Ecto neural progenitor cell (in vitro differentiated cells): ENCODE measurements around the gene SIRPD.
A peak's percentile ranks its signal among the peaks of the same experiment; 100 is the strongest.
"Not testable (repeated sequence)": the region's sequence is repeated elsewhere in the genome, so short reads cannot be mapped to it uniquely, and the experiment has no call there.

ENCODE experiments used
- DNase-seq: peaks from one replicate; pipeline ENCODE4 v3.0.0-alpha.2; 2018; ENCODE audit warnings: low spot score

The SIRPD gene

GRCh38 chr20:1537731-1538058, 19.8 kb downstream of the SIRPD start:
- DNase-seq: no peak

DNA sequence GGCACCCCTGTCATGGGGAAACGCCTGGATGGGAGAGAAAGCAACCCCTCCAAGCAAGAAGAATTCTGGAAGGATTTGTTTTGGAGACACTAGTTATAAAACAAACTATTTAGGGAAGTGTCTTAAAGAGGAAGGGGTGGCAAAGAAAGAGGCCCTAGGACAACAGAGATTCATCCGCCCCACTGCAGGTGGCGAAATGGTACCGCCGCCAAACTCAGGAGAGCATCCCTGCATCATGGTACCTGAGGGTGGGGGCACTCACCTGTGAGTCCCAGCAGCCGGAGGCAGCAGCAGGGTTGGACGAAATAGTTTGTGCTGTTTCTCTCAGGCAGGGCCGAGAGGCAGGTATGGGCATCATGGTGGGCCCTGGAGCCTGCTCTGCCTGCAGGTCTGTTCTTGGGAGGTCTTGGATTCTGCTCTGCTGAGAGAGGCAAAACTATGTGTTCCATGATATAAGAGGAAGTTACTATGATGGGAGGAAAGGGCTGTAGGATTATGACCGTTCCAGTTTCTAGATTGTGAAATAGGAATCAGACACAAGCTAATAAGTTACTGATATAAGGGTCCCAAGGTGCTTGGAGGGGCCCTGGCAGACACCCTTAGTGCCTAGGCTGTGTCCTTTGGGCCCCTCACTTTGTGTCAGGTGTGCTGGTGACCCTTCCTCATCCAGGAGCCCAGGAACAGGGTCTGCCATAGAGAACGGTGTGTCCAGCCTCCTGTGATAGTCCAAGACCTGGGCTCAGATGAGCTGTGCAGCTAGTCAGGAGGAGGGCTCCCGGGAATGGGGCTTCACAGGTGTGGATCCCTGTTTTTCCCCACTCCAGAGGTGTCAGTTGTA, 20.4 kb downstream of the SIRPD start:
- DNase-seq: no peak

DNA sequence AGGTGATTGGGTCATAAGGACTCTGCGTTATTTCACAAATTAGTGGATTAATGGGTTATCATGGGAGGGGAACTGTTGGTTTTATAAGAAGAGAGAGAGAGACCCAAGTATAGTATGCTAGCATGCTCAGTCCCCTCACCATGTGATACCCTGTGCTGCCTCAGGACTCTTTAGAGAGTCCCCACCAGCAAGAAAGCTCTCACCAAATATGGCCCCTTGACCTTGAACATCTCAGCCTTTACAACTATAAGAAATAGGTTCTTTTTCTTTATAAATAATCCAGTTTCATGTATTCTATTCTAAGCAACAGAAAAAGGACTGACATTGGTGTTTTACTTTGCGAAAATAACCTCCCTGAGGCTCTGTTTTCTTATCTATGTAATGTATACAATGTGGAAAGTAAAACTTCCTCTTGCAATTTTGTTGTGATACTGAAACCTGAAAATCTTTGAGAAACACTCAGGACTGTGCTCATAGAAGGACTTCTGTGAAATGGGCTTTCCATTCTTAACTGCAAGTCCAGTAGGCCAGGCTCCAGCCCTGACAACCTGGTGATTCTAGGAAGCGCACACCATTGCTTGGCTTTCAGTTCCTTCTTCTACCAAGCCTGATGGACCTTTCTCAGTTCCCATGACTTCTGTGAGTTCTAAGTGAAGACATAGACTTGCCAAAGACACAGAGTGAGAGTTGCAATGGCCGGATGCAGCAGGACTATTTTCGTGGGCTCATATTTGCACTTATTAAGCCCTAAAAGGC, 21.9 kb downstream of the SIRPD start:
- DNase-seq: no peak

- no peak for DNase-seq
These were observed 23.0 kb downstream of the SIRPD start for GRCh38 chr20:1534526-1534925.

DNA sequence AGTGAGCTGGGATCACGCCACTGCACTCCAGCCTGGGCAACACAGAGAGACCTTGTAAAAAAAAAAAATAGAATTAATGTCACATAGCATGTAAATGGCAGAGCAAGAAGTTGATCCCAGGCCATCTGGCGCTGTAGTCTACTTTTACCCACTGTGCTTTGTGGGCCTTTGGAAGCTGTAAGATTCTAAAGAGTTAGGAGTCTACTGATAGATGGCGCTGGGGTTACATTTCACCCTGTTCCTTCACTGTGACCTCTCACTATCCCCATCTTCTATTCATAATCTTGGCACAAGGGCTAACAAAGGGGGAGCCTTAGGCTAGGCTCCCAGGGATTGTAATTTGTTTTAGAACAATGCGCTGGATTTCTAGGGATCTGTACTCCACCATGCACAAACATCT, 24.4 kb downstream of the SIRPD start:
- DNase-seq: no peak

GRCh38 chr20:1528811-1529210, 28.7 kb downstream of the SIRPD start:
- no peak for DNase-seq

DNA sequence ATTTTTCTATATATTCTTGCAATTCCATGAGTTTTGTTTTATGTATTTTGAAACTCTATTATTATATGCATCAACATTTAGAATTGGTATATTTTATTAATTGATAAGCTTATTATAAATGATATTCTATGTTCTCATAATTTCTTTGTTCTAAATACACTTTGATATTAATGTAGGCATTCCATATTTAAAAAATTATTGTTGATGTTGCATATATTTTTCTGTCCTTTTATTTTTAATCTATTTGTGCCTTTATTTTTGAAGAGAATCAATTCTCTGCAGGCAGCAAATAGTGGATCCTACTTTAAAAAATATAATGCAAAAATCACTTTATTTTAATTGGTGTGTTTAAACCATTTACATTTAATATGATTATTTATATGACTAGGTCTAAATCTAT, 29.6 kb downstream of the SIRPD start:
- DNase-seq: no peak

GRCh38 chr20:1526896-1527295, 30.6 kb downstream of the SIRPD start:
- no peak for DNase-seq

GRCh38 chr20:1526310-1526709, 31.2 kb downstream of the SIRPD start:
- DNase-seq: no peak

GRCh38 chr20:1524004-1524403, 33.5 kb downstream of the SIRPD start:
- no peak for DNase-seq

DNA sequence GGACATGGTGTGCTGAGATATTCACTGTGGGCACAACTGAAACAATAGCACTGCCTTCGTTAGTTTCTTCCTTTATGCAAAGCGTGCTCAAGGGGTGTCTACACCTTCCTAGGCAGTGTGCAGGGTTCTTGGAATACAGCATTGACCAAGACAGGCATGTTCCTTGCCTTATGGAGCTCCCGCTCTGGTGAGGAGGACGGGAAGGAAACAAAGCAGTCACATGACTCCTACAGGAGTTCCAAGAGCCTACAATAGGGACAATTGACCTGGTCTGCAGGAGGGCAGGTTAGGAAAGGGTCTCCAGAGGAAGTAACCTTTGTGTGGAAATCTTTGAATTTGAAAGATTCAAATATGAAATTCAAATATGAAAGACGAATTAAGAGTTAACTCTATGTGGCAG, 40.5 kb downstream of the SIRPD start:
- no peak for DNase-seq

DNA sequence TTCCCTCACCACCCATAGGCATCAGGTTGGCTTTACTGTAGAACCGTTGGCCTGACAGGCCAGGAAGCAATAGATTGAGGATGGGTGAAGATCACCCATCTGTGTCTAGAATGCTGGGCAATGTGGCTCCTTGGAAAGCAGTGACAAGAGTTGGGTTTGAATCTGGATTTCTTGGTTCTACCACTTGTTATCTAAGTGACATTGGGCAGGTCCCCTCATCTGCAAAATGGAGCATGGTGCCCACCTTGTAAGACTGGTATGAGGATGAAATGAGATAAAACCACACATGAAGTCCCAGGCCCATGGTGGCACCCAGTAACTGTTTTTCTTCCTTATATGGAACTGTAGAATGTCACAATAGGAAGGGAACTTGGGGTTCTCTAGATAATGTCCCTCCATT, 43.7 kb downstream of the SIRPD start:
- no peak for DNase-seq

DNA sequence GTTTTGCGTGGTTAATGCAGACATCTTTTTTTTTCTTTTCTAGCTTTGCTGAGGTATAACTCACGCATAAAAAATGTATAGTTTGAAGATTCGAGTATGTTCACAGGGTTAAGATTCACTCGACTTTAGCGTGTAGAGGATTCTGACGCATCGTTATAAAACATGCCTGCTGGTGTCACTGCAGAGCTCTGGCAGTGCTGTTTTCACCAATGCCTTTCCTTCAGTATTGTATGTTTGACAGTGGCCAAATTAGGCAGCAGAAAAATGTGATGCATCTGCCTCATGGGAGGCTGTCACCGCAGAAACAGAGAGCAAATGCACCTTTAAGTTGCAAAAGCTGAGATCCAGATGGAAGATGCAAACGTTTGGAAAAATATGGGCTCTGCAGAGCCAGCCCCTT, 48.3 kb downstream of the SIRPD start:
- no peak for DNase-seq

GRCh38 chr20:1508574-1508973, 48.9 kb downstream of the SIRPD start:
- no peak for DNase-seq

DNA sequence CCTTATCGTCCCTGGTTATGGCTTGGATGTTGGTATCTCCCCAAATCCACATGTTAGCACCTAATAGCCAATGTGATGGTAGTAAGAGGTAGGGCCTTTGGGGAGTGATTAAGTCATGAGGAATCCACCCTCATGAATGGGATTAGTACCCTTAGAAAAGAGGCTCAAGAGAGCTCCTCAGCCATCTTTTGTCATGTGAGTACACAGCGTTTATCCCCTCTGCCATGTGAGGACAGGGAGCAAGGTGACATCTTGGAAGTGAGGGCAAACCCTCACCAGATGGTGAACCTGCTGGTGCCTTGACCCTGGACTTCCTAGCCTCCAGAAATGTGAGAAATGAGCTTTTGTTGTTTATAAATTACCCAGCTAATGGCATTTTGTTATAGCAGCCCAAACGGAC, 50.2 kb downstream of the SIRPD start:
- no peak for DNase-seq

GRCh38 chr20:1505871-1506270, 51.6 kb downstream of the SIRPD start:
- DNase-seq: no peak

DNA sequence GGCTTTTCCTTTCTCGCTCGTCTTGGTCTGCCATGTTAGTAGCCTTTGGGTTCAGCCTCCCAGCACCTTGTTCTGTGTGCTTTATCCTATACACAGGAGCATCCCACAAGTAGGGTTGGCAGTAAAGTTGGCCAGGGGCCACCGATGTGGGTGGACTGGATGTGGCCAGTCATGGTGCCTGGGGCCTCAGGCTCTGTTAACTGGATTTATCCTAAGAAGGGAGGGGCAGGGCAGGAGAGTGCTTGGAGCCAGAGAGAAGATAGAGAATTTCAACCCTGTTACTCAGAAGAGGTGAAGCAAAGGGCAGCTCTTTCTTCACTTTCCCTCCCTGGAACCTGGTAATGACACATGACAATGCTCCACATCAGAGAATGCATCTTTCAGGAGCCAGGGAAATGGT, 52.1 kb downstream of the SIRPD start:
- DNase-seq: no peak

DNA sequence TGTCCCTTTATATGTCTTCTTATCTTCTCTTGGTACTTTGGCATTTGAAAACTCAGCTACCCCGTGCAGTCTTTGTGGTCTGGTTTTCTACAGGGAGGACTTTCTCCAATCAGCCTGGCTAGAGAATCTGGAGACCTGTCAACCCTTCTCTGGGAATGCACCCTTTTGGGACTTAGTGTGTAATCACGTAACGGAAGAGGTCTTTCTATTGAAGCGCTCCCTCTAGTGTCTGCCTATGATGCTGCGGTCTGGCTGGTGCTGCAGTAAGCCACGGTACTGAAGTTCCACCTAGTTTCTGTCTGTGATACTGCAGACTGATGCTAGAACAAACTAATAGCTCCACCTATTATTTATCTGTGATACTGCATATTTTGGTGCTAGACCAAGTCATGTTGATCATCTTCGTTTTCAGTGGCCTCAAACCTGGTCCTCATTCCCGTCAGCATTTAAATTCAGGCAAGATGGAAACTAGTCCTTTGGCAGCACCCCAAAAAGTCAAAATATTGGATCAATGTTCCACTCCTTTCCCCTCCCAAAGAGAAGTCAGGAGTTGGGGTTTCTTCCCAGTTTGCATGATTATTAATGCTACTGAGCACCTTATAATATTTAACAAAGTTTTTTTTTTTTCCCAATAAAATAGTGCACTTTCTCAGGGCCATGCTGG, 53.8 kb downstream of the SIRPD start:
- DNase-seq: peak; percentile 76

- no peak for DNase-seq
These were observed 57.0 kb downstream of the SIRPD start for GRCh38 chr20:1500496-1500895.

GRCh38 chr20:1499528-1500420, 57.7 kb downstream of the SIRPD start:
- no peak for DNase-seq

GRCh38 chr20:1497371-1497770, 60.1 kb downstream of the SIRPD start:
- DNase-seq: not testable (repeated sequence)

DNA sequence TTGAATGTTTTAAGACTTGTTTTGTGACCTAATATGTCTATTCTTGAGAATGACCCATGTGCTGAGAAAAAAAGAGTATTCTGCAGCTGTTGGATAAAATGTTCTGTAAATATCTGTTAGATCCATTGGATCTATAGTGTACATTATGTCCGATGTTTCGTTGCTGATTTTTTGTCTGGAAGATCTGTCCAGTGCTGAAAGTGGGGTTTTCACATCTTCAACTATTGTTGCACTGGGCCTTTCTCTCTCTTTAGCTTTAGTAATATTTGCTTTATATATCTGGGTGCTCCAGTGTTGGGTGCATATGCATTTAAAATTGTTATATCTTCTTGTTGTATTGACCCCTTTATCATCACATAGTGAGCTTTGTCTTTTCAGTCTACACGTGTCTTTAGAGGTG, 60.6 kb downstream of the SIRPD start:
- DNase-seq: no peak
